Breast epithelium (tissue), 3 donors: ENCODE results near the gene OR7C1.
"Not testable (repeated sequence)": the region's sequence is repeated elsewhere in the genome, so short reads cannot be mapped to it uniquely, and the experiment has no call there.

Source experiments
- CTCF ChIP-seq, 3 donors: fragments of 450-650 bp; IDR thresholded peaks; one replicate each; pipeline ENCODE4 v1.5.1; 2016 to 2017; ENCODE audit warnings: antibody characterized with exemption in 3 of 3, mild to moderate bottlenecking in 3 of 3, moderate library complexity in 3 of 3
- POLR2A ChIP-seq: fragments of 450-650 bp; IDR thresholded peaks from one replicate; pipeline ENCODE4 v1.6.1; 2016; ENCODE audit warnings: antibody characterized with exemption, mild to moderate bottlenecking, moderate library complexity
- POLR2AphosphoS5 ChIP-seq, 3 donors: sonication (generic); formaldehyde crosslinking; IDR thresholded peaks; one replicate each; pipeline ENCODE4 v1.6.1; 2017; ENCODE audit warnings: antibody characterized with exemption in 3 of 3

GRCh38 chr19:14778110-14778845 lies 56.7 kb downstream of the OR7C1 start, which contains the start of gene ADGRE2:
- TF ChIP-seq CTCF (IDR thresholded peaks at IDR 0.05); POLR2AphosphoS5 (IDR thresholded peaks at IDR 0.05); POLR2A: not testable (repeated sequence)
